ENCODE results near the gene TMEM212.
"Not testable (repeated sequence)": the region's sequence is repeated elsewhere in the genome, so short reads cannot be mapped to it uniquely, and the experiment has no call there.

TMEM212 gene

GRCh38 chr3:171892457-171892856 lies 49.3 kb downstream of the TMEM212 start:
- no peak for DNase-seq (ENCODE audit: low spot score)

GRCh38 chr3:171895291-171895690 lies 52.1 kb downstream of the TMEM212 start:
- no peak for DNase-seq (ENCODE audit: low spot score)

- DNase-seq (ENCODE audit: low spot score): no peak
These were observed 52.8 kb downstream of the TMEM212 start for GRCh38 chr3:171895900-171896299.

- DNase-seq (ENCODE audit: low spot score): no peak
These were observed 53.2 kb downstream of the TMEM212 start for GRCh38 chr3:171896316-171896715.

GRCh38 chr3:171898192-171898591 lies 55.0 kb downstream of the TMEM212 start:
- DNase-seq (ENCODE audit: low spot score): no peak

- DNase-seq (ENCODE audit: low spot score): no peak
These were observed 57.3 kb downstream of the TMEM212 start for GRCh38 chr3:171900446-171900845.

- DNase-seq (ENCODE audit: low spot score): no peak
These were observed 58.6 kb downstream of the TMEM212 start for GRCh38 chr3:171901615-171902312.

- DNase-seq (ENCODE audit: low spot score): no peak
These were observed 61.7 kb downstream of the TMEM212 start for GRCh38 chr3:171904829-171905228.

- DNase-seq (ENCODE audit: low spot score): not testable (repeated sequence)
These were observed 63.4 kb downstream of the TMEM212 start for GRCh38 chr3:171906503-171906902.

- no peak for DNase-seq (ENCODE audit: low spot score)
These were observed 64.0 kb downstream of the TMEM212 start for GRCh38 chr3:171906951-171907676.

GRCh38 chr3:171907761-171908160 lies 64.6 kb downstream of the TMEM212 start:
- DNase-seq (ENCODE audit: low spot score): no peak

GRCh38 chr3:171908731-171909130 lies 65.6 kb downstream of the TMEM212 start:
- no peak for DNase-seq (ENCODE audit: low spot score)
